ENCODE measurements around the gene ZC2HC1C. TPM values are rescaled to one million over a fixed set of nuclear protein-coding genes. Genes with fewer than 3 reads are reported as not detected.
A peak's percentile ranks its signal among the peaks of the same experiment; 100 is the strongest.

The ZC2HC1C gene
- total RNA-seq, 1 donor from 2014 or later, result 1.4 TPM

DNA sequence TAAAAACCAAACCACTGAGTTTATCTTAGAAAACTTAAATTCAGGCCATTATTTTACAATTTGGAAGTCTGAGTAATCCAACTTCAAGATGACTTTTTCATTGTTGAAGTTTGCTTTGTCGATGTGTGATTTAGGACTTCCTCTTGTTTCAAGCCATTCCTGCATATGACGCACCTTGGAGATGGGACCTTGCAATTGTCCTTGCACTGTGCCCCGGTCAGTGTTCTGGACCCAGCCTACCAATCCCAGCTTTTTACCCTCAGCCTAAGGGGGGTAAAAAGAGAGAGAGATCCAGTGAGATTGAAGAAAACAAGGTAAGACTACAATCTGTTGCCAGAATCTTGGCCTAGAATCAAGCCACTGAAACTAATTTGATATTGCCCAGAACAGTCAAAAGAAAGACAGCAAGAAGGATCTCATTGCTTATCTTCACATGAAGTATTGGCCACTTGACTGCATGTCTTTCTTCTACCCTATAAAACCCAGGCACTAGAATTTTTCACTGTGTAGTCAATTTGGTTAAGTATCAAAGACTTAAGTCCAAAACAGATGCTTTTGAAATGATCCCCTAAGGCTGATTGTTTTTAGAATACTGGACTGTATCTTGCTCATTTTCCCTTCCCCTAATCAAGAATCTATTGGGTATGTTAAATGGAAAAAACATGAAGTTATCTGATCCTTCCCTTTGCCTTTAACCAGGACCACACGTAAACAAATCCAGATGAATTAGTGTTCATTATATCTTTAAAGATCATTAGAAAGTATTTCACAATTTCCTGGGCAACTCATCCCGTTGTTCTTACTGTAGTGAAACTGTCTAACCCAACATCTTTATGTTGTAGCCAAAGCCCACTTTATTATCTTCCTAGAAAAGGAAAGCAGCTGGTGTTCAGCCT lies 15.8 kb upstream of the ZC2HC1C start:
- Mint-ChIP-seq H3K4me1 (ENCODE audit: low read depth, unreplicated experiment) (no peaks in the 10 kb centered on the region), H3K27me3 (ENCODE audit: low read depth, unreplicated experiment) (no peaks in the 10 kb centered on the region), H3K27ac (ENCODE audit: unreplicated experiment) (no peak overlapping the region), H3K36me3 (ENCODE audit: low read depth, unreplicated experiment) (peaks cover 3% of the 10 kb centered on the region), H3K9me3 (ENCODE audit: unreplicated experiment) (peaks cover 2% of the 10 kb centered on the region), H3K4me3 (ENCODE audit: unreplicated experiment) (no peak overlapping the region)
- no peak overlapping the region for H2AFZ ChIP-seq (ENCODE audit: low read depth, low read length)
- H3K9ac ChIP-seq (ENCODE audit: low read length), result no peak overlapping the region
- no peaks in the 10 kb centered on the region for H4K20me1 ChIP-seq (ENCODE audit: insufficient read depth, low read length)
- DNase-seq (ENCODE audit: low read depth) (no peak), FAIRE-seq (no peak)
- no peak for TF ChIP-seq EZH2 (IDR thresholded peaks at IDR 0.05; ENCODE audit: insufficient read depth, low read length)
- TF ChIP-seq, protein P1, sequence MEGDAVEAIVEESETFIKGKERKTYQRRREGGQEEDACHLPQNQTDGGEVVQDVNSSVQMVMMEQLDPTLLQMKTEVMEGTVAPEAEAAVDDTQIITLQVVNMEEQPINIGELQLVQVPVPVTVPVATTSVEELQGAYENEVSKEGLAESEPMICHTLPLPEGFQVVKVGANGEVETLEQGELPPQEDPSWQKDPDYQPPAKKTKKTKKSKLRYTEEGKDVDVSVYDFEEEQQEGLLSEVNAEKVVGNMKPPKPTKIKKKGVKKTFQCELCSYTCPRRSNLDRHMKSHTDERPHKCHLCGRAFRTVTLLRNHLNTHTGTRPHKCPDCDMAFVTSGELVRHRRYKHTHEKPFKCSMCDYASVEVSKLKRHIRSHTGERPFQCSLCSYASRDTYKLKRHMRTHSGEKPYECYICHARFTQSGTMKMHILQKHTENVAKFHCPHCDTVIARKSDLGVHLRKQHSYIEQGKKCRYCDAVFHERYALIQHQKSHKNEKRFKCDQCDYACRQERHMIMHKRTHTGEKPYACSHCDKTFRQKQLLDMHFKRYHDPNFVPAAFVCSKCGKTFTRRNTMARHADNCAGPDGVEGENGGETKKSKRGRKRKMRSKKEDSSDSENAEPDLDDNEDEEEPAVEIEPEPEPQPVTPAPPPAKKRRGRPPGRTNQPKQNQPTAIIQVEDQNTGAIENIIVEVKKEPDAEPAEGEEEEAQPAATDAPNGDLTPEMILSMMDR (IDR thresholded peaks at IDR 0.05; ENCODE audit: insufficient read depth, low read depth, low read length), result no peak
- peaks cover 7% of the 10 kb centered on the region for H3K4me1 ChIP-seq (ENCODE audit: insufficient read depth, low read length)
- H3K79me2 ChIP-seq (ENCODE audit: insufficient read depth, low read length), result peaks cover 10% of the 10 kb centered on the region
- no peak overlapping the region for H3K4me3 ChIP-seq (ENCODE audit: insufficient read depth, low read depth, low read length)
- no peaks in the 10 kb centered on the region for H3K9me3 ChIP-seq (ENCODE audit: insufficient read depth, low read depth, low read length)
- no peaks in the 10 kb centered on the region for H3K36me3 ChIP-seq (ENCODE audit: insufficient read depth, low read length)
- no peaks in the 10 kb centered on the region for H3K27me3 ChIP-seq (ENCODE audit: insufficient read depth, low read length)
- no peak overlapping the region for H3K4me2 ChIP-seq (ENCODE audit: low read length)
- H3K27ac ChIP-seq (ENCODE audit: low read depth, low read length), result no peak overlapping the region

DNA sequence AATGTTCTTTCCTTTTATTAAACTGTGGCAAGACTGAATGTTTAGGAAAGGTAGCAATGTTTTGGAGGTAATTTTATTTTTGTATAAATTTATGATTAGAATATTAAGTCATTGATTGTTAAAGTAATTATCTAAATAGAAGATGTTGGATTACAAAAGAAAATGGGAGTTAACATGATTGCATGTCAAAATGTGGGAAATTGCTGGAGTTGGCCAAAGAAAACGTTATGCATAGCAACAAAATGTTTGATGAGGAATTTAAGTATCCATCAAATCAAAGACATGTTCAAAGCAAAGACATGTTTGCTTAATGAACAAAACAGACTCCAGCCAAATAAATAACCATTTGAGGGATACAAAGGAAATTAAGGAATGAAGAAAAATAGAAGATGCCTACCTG lies 15.0 kb upstream of the ZC2HC1C start:
- Mint-ChIP-seq H3K9me3 (ENCODE audit: unreplicated experiment) (peaks cover 2% of the 10 kb centered on the region), H3K4me1 (ENCODE audit: low read depth, unreplicated experiment) (no peaks in the 10 kb centered on the region), H3K27me3 (ENCODE audit: low read depth, unreplicated experiment) (no peaks in the 10 kb centered on the region), H3K4me3 (ENCODE audit: unreplicated experiment) (no peak overlapping the region), H3K36me3 (ENCODE audit: low read depth, unreplicated experiment) (peaks cover 3% of the 10 kb centered on the region), H3K27ac (ENCODE audit: unreplicated experiment) (no peak overlapping the region)
- H2AFZ ChIP-seq (ENCODE audit: low read depth, low read length), result no peak overlapping the region
- H3K4me3 ChIP-seq (ENCODE audit: insufficient read depth, low read depth, low read length), result no peak overlapping the region
- peaks cover 7% of the 10 kb centered on the region for H3K4me1 ChIP-seq (ENCODE audit: insufficient read depth, low read length)
- H3K79me2 ChIP-seq (ENCODE audit: insufficient read depth, low read length), result peaks cover 7% of the 10 kb centered on the region
- no peaks in the 10 kb centered on the region for H3K27me3 ChIP-seq (ENCODE audit: insufficient read depth, low read length)
- no peak for FAIRE-seq
- no peak overlapping the region for H3K9ac ChIP-seq (ENCODE audit: low read length)
- no peaks in the 10 kb centered on the region for H3K9me3 ChIP-seq (ENCODE audit: insufficient read depth, low read depth, low read length)
- DNase-seq (ENCODE audit: low read depth), result no peak
- no peaks in the 10 kb centered on the region for H4K20me1 ChIP-seq (ENCODE audit: insufficient read depth, low read length)
- no peaks in the 10 kb centered on the region for H3K36me3 ChIP-seq (ENCODE audit: insufficient read depth, low read length)
- TF ChIP-seq, protein P1 (IDR thresholded peaks at IDR 0.05; ENCODE audit: insufficient read depth, low read depth, low read length), result no peak
- no peak for TF ChIP-seq EZH2 (IDR thresholded peaks at IDR 0.05; ENCODE audit: insufficient read depth, low read length)
- H3K4me2 ChIP-seq (ENCODE audit: low read length), result no peak overlapping the region
- H3K27ac ChIP-seq (ENCODE audit: low read depth, low read length), result no peak overlapping the region

DNA sequence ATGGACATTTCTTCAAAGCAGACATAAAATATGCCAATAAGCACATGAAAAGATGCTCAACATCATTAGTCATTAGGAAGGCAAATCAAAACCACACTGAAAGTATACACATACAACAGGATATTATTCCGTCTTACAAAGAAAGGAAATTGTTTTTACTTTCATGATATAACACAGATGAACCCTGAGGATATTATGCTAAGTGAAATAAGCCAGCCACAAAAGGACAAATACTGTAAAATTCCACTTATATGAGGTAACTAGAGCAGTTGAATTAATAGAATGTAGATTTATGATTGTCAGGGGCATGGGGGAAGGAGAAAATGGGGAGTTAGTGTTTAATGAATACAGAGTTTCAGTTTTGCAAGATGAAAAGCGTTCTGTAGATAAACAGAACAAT lies 9.8 kb upstream of the ZC2HC1C start:
- no peaks in the 10 kb centered on the region for H4K20me1 ChIP-seq (ENCODE audit: insufficient read depth, low read length)
- no peak overlapping the region for H3K27ac ChIP-seq (ENCODE audit: low read depth, low read length)
- no peaks in the 10 kb centered on the region for H3K4me1 Mint-ChIP-seq (ENCODE audit: low read depth, unreplicated experiment)
- peaks cover 13% of the 10 kb centered on the region for H3K79me2 ChIP-seq (ENCODE audit: insufficient read depth, low read length)
- H3K4me1 ChIP-seq (ENCODE audit: insufficient read depth, low read length), result peaks cover 6% of the 10 kb centered on the region
- no peaks in the 10 kb centered on the region for H3K27me3 ChIP-seq (ENCODE audit: insufficient read depth, low read length)
- H3K36me3 Mint-ChIP-seq (ENCODE audit: low read depth, unreplicated experiment), result peaks cover under 1% of the 10 kb centered on the region
- no peak overlapping the region for H3K4me3 Mint-ChIP-seq (ENCODE audit: unreplicated experiment)
- TF ChIP-seq EZH2 (IDR thresholded peaks at IDR 0.05; ENCODE audit: insufficient read depth, low read length), result no peak
- TF ChIP-seq, protein P1 (IDR thresholded peaks at IDR 0.05; ENCODE audit: insufficient read depth, low read depth, low read length), result no peak
- no peaks in the 10 kb centered on the region for H3K9me3 Mint-ChIP-seq (ENCODE audit: unreplicated experiment)
- DNase-seq (ENCODE audit: low read depth) (peak; percentile 15), FAIRE-seq (no peak)
- H3K9me3 ChIP-seq (ENCODE audit: insufficient read depth, low read depth, low read length), result no peaks in the 10 kb centered on the region
- H3K9ac ChIP-seq (ENCODE audit: low read length), result no peak overlapping the region
- H3K27ac Mint-ChIP-seq (ENCODE audit: unreplicated experiment), result no peak overlapping the region
- no peaks in the 10 kb centered on the region for H3K27me3 Mint-ChIP-seq (ENCODE audit: low read depth, unreplicated experiment)
- H2AFZ ChIP-seq (ENCODE audit: low read depth, low read length), result no peak overlapping the region
- no peak overlapping the region for H3K4me3 ChIP-seq (ENCODE audit: insufficient read depth, low read depth, low read length)
- H3K36me3 ChIP-seq (ENCODE audit: insufficient read depth, low read length), result no peaks in the 10 kb centered on the region
- H3K4me2 ChIP-seq (ENCODE audit: low read length), result no peak overlapping the region

All from astrocyte (in vitro differentiated cells and primary cell).